ENCODE measurements around the gene ATP1B3.

Gene ATP1B3

DNA sequence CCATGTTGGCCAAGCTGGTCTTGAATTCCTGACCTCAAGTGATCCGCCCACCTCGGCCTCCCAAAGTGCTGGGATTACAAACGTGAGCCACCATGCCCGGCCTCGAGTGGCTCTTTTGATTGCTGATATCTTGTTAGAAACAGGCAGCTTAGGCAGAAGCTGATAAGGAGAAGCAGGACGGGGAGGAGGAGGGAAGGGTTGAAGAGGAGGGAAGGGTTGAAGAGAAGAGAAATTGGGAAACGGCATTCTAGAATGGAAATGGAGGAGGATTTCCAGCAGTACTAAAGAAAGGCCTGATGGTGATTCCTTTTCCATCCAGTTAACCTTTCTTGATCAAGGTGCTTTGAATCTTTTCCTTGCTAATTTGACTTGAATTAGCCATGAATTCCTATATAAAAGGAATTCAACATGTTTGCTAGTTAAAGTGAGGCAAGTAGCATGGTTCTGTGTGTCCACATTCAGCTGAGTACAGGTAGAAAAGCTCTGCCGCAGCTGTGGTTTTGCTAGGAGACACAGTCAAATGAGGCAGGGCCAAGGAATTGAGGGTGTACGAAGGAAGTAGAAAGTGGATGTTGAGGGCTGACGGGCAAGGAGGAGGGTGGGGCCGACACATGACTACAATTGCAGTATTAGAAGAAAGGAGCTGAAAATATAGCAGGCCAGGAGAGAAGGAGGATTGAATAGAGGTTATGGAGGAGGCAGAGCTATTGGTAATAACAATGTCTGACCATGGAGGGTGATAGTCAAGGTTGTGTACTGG lies 27.2 kb upstream of the ATP1B3 start:
- TF ChIP-seq, protein P1, sequence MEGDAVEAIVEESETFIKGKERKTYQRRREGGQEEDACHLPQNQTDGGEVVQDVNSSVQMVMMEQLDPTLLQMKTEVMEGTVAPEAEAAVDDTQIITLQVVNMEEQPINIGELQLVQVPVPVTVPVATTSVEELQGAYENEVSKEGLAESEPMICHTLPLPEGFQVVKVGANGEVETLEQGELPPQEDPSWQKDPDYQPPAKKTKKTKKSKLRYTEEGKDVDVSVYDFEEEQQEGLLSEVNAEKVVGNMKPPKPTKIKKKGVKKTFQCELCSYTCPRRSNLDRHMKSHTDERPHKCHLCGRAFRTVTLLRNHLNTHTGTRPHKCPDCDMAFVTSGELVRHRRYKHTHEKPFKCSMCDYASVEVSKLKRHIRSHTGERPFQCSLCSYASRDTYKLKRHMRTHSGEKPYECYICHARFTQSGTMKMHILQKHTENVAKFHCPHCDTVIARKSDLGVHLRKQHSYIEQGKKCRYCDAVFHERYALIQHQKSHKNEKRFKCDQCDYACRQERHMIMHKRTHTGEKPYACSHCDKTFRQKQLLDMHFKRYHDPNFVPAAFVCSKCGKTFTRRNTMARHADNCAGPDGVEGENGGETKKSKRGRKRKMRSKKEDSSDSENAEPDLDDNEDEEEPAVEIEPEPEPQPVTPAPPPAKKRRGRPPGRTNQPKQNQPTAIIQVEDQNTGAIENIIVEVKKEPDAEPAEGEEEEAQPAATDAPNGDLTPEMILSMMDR (IDR thresholded peaks at IDR 0.05; ENCODE audit: control extremely low read depth, extremely low read depth, low read depth, missing control alignments), result no peak
- no peak for DNase-seq (ENCODE audit: extremely low spot score)
- ChIA-PET POLR2A (no interaction called here), CTCF (interaction anchor here (1.3 to 1.4 kb wide), 4 partner anchors 8 to 36 kb away, joined by 3 to 5 read pairs (median 3); no protein-coding TSS in a partner anchor)

DNA sequence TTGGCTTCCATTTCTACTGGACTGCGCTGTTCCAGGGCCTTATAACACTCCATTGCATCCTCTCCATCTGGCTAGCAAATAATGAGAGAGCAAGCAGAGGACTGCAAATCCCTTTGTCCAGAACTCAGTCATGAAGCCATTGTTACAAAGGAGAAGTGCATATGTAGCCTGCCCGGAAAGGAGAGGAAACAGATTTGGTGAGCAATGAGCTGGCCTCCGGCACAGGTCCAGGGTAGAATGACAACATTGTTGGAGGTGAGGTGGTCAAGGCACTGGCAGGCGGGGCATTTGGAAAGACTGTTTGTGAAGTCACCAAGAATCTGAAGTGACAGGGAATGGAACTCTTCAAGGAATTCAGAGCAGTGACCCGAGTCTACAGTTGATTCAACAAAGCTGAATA lies 25.0 kb upstream of the ATP1B3 start:
- DNase-seq (ENCODE audit: extremely low spot score), result no peak
- TF ChIP-seq, protein P1 (IDR thresholded peaks at IDR 0.05; ENCODE audit: control extremely low read depth, extremely low read depth, low read depth, missing control alignments), result no peak
- ChIA-PET CTCF (no interaction called here), POLR2A (no interaction called here)

DNA sequence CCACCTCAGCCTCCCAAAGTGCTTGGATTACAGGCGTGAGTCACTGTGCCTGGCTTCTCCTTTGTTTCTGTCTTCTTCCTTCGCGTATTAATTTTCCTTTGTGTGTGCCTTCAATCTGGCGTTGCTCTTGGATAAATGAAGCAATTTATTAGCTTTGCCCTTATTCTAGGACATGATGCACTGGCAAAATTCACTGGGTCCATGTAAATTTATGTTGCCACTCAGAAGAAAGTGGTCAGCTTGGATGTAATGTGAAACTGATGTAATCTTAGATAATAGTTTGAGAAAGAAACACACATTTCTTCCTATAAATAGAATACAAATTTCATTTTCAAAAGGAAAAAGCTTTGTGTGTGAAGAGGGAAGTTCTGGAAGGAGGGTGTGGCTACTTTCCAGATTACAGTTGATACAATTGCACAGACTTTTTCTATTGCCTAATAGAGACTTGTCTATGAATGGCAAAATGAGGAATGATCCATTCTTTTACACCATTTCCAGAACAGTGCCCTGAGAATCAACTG lies 23.3 kb upstream of the ATP1B3 start:
- TF ChIP-seq, protein P1 (IDR thresholded peaks at IDR 0.05; ENCODE audit: control extremely low read depth, extremely low read depth, low read depth, missing control alignments), result no peak
- DNase-seq (ENCODE audit: extremely low spot score), result no peak
- ChIA-PET POLR2A (no interaction called here), CTCF (interaction anchor here (0.7 kb wide), 2 partner anchors 9 to 22 kb away, joined by 3 read pairs; no protein-coding TSS in a partner anchor)

DNA sequence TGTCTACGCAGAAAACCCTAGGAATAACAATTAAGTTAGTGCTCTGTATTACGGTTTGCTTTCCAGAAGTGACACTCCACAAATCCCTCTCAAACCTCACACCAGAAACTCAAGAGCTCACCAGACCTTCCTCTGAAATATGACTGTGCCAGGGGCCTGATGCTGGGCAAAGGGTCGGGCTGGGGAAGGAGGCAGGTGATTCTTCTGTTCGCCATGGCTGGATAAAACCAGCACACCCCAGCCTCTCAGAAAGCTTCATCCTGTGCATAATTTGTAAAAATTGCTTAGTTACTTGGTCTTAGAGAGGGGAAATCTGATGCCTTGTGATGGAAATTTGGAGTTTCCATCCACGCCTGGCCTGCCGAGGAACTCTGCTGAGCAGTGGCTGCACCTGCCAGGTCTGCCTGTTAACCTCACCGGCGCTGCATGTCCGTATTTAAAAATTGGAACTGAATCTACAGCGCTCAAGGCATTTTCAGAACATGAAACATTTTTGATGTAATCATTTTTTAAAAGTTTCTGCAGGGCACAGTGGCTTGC lies 22.7 kb upstream of the ATP1B3 start:
- DNase-seq (ENCODE audit: extremely low spot score), result no peak
- TF ChIP-seq, protein P1 (IDR thresholded peaks at IDR 0.05; ENCODE audit: control extremely low read depth, extremely low read depth, low read depth, missing control alignments), result no peak
- CTCF ChIA-PET, result interaction anchor here (0.7 kb wide), 1 partner anchor 9 kb away, joined by 3 read pairs; no protein-coding TSS in a partner anchor
- POLR2A ChIA-PET, result no interaction called here

DNA sequence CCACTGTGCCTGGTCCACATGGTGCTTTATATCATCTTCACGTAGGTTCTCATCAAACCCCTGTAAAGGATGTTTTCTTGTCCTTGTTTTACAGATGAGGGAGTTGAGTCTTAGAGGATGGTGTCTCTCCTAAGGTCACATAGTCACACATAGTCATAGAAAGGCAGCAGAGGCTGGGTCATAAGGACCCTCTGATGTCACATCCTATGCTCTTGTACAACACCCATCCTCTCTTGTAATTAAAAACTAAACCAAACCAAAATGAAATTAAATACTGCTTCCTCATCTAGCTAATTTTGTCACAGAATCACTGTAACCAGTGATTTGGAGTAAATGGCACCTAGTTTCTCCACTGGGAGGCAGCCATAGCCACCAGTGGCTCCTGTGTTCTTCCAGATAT lies 21.8 kb upstream of the ATP1B3 start:
- ChIA-PET POLR2A (no interaction called here), CTCF (no interaction called here)
- no peak for DNase-seq (ENCODE audit: extremely low spot score)
- TF ChIP-seq, protein P1 (IDR thresholded peaks at IDR 0.05; ENCODE audit: control extremely low read depth, extremely low read depth, low read depth, missing control alignments), result no peak

DNA sequence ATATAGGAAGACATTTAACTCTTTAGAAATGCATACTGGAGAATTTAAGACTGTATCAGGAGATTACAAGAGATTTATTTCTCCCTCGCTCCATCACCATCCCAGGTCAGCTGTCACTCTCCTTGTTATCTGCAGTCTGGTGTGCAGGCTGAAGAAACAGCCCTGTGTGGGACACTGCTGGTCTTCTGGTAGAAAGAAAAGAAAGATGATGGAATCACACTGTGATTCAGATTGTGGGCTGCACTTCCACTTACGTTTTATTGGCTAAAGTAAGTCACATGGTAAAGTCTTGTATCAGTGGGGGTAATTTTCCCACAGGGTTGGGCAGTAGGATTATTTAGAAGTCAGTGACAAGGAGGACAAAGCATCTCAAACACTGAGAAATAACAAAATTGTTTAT lies 18.1 kb upstream of the ATP1B3 start:
- ChIA-PET CTCF (interaction anchor here (0.9 to 1.0 kb wide), 2 partner anchors 8 to 17 kb away, joined by 3 read pairs; no protein-coding TSS in a partner anchor), POLR2A (no interaction called here)
- DNase-seq (ENCODE audit: extremely low spot score), result no peak
- TF ChIP-seq, protein P1 (IDR thresholded peaks at IDR 0.05; ENCODE audit: control extremely low read depth, extremely low read depth, low read depth, missing control alignments), result no peak
